SU-DHL-6 (cell line): Measurements from ENCODE around the gene CRTC2.

ENCODE experiments used
- EZH2phosphoT487 ChIP-seq: fragments of 200-600 bp; sonication (generic), shearing (Covaris generic); conservative IDR thresholded peaks from 2 replicates; pipeline ENCODE4 v1.6.1; 2018; ENCODE audit warnings: mild to moderate bottlenecking, antibody characterized with exemption, low read length, moderate library complexity, mixed read lengths
- TF ChIP-seq, protein P1 (sequence below): fragments of 200-600 bp; sonication (generic); IDR thresholded peaks from one replicate; pipeline ENCODE4 v1.5.1; 2017; ENCODE audit warnings: antibody characterized with exemption, mild to moderate bottlenecking, low read length, moderate library complexity; ENCODE audit not compliant: insufficient read depth, poor library complexity, severe bottlenecking

DNA sequence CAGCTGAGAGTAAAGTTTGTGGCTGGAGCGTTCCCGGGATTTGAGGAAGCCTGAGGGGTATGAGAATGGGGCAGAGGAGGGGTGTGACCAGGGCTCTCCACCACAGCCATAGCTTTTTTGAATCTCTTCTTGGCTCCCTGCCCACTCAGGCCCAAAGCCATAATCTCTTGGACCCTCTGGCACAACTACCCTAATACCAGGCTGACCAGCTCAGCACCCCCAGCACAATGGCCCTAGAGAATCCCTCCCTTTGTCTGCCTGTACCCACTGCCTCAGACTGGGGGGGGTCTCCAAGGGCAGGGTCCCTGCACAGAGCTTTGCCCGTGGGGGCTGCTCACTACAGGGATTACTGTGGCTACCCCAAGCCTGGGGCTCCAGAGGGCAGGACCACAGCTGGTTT lies 19.4 kb downstream of the CRTC2 start:
- TF ChIP-seq, protein P1, sequence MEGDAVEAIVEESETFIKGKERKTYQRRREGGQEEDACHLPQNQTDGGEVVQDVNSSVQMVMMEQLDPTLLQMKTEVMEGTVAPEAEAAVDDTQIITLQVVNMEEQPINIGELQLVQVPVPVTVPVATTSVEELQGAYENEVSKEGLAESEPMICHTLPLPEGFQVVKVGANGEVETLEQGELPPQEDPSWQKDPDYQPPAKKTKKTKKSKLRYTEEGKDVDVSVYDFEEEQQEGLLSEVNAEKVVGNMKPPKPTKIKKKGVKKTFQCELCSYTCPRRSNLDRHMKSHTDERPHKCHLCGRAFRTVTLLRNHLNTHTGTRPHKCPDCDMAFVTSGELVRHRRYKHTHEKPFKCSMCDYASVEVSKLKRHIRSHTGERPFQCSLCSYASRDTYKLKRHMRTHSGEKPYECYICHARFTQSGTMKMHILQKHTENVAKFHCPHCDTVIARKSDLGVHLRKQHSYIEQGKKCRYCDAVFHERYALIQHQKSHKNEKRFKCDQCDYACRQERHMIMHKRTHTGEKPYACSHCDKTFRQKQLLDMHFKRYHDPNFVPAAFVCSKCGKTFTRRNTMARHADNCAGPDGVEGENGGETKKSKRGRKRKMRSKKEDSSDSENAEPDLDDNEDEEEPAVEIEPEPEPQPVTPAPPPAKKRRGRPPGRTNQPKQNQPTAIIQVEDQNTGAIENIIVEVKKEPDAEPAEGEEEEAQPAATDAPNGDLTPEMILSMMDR = no peak
- no peak for TF ChIP-seq EZH2phosphoT487
